Measurements from ENCODE around the gene BCOR.
A peak's percentile ranks its signal among the peaks of the same experiment; 100 is the strongest.

The BCOR gene

DNA sequence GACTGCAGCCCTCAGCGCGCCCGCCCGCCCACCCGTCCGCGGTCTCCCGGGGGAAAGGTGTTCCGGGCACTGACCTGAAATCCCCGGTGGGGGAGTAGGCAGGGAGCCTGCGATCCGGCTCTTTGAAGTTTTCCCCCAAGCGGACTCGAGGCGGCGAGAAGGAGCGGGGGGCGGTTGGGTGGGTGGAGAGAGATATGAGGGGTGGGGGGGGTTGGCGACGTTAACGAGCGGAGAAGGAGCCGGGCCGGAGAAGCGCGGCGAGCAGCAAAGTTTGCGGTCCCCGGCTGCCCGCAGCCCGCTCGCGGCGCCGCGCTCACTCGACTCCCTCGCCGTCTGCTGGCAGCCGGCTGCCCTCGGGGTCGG lies 636 bp downstream of the BCOR start:
- DNase-seq: no peak

DNA sequence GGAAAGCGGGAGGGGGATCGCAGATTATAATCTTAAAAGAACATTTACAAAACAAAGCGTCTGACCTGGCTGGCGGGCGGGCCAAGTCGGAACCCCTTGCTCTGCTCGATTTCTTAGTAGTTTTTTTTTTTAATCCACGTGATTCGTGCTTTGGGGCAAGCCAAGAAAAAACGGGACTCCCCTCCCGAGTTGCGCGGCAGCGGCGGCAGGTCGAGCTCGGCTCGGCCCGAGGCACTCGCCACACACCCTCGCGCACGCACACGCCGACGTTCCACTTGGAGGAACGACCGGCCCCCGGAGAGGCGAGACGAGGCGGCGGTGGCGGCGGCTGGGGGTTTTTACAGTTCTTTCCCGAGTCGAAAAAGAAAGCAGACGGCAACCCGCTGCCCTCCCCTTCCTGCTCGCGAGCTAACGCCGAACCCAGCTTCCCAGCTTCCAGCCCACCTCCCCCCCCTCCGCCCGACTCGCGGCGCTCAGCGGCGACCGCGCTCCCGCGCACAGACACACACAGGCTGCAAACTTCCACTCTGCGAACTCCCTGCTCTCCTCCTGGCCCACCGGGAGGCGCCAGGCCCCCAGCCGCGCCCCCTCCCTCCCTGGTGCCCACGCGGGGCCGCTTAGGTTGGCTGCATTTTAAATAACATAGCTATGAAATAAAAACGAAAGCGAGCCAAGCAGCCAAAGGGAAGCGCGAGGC lies 1.2 kb downstream of the BCOR start:
- DNase-seq: no peak

DNA sequence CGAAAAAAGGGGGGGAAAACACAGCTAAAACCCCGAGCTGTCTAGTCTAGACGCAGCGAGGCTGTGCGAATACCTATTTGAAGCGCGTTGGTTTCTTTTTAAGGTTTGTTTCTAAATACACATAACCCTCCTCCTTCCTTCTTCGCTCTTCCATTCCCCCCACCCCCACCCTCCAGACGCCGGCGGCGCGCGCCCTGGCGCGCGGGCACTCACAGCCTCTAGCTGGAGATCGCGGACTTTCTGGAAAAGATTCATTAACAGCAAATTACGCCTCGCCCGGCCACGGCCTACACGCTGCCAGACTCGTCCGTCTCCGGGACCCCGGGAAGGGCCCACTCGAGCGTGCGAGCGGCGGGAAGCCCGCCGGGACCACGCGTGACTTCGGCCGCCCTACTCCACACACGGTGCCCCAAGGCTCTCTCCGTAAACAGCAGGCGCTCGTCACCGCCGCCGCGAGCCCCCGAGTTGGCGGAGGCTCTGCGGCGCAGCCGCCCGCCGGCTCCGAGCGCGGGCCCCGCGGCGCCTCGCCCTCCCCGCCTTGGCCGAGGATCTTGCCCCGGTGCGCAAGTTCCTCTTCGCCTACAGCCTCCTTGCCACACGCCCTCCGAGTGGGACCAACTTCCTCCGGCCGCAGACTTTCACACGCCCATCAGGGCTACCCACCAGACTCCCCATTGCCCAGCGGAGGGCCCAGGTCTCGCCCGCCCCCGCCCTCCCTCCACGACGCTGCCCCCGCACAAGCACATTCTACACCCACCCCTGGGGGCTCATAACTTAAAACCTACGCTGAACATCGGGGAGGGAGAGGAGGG lies 2.0 kb downstream of the BCOR start:
- DNase-seq: no peak

DNA sequence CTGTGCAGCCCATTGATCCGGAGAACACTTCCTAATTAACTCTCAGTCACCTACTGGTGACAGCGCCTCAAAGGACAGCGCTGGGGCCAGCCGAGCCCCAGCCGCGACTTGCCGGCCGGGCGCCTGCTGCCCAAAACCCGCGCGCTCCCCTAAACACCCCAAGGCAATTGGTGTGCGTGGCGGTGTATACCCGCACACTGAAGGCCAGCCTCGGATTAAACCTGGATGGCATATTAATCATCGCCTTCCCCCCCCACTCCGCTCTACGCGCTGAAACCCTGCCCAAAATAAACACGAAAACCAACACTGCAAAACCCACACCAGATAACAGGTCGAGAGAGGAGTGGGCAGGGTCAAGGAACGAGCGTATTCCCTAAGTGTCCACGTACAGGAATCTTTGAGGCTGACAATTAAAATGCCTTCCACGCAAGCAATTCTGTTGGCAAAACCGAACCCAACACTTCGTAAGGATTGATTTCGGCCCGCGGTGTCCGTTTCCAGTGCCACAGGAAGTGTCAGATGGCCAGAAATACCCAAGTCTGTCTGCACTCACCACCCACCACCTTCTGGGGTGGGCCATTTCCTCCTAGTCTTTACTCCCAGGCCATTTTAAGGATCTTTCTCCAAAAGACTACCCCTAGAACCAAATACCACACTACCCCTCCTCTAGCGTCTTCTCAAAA lies 2.7 kb downstream of the BCOR start:
- DNase-seq: no peak

DNA sequence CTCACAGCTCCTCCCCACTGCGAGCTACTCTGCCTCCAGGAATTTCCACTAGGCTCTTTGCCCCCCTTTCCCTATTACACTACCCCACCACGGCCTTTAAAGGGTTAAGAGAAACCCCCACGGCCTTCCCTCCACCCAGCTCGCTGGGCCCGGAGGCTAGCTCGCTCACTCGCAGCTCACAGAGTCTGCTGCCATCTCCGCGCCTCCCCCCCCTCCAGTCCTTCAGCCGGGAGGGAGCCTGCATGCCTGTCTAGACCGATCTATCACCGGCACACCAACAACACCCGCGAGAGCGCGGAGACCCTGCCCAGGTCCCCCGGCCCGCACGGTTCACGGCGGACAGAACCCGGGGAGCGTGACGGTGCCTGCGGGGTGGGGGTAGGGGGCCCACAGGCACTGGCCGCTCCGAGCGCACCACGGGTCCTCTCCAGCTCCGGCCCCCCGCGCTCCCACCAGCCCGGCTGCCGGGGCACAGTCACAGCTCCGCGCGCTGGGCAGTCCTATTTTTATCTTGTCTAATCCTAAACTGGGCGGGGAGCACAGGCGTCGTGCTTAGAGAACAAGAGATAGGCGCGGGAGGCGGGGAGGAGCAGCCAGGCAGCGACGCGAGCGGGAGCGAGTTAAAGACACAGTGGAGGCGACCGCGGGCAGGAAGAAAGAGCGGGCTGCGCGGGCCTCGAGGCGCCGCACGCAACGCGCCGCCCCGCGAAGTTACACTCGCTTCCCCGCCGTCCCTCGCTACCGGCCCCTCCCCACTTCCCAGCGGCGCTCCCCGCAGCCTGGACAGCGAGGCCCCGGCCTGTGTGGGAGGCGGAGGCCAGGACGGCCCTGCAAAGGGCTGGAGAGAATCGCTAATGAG lies 3.5 kb downstream of the BCOR start:
- DNase-seq: no peak

DNA sequence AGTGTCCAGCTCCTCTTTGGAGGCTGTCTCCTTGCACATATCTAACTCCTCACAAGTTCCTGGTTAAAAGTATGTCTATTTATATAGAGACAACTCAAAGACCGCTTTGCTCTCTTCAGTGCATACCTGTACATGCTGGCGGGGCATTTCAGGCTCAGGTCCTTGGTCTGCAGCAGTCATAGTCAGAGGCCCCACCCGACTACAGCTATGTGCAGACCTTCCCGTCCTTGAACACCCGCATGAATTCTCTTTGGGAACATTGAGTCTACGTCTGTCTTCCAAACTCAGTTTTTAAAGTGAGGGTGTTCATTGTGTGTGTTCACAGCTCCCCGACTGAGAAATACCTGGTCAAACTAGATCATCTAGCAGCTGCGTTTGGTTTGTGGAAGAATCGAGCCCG lies 4.2 kb downstream of the BCOR start:
- DNase-seq: no peak

DNA sequence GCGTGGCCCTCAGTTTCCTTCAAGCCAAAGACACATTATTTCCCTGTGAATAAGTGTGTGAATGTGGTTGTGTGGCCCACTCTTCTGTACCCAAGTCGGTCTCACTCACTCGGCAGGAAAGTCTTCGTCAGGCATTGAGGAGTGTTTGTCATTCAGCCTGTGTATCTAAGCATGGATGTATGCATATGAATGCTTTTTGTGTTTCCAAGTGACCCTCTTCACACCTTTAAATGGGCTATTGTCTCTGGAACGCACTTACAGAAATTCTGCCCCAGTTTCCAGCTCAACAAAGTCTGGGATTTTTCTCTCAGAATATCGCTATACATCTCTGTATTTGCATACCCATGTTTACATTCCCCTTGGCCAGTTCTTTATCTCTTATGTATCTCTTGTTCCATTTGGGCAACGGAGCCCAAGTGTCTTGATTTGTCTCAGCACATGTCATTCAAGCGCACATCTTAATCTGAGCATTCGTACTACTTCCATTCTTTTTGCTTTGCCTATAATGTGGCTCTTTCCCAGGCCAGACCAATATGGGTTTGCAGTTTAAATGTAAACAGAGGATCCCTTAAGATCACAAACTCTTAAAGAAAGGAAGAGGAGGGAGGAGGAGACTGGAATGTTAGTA lies 4.8 kb downstream of the BCOR start:
- no peak for DNase-seq

DNA sequence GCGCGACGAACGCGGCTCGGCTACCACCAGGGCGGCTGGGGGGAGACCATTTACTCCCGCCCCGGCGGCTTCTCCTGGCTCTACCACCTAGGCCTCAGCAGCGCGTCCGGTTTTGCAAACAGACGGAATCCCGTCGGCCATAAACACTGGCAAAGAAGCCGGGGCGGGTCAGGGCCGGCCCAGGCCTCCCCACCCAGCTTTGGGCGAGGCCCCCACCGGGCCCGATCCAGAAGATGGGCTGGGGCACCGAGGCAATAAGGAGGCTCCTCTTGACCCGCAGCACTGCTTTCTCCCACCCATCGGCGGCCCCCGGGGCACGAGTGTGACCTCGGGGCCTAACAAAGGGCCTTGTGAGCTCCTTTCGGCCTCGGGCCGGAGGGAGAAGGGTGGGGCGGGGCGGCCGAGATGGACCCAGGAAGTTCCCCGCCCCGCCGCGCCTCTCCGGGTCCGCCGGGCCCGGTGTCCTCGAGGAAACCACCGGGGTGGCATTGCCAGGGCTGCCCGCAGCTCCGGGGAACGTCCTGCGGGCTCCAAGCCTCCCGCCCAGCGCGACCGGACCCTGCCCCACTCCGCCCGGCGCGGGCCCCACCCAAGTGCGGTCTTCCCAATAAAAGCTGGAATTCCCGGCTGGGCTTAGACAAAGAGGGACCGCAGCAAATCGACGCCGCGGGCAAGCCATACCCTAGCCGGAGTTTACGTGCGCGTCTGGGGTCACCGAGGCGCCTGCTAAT lies 5.9 kb downstream of the BCOR start:
- DNase-seq: no peak

DNA sequence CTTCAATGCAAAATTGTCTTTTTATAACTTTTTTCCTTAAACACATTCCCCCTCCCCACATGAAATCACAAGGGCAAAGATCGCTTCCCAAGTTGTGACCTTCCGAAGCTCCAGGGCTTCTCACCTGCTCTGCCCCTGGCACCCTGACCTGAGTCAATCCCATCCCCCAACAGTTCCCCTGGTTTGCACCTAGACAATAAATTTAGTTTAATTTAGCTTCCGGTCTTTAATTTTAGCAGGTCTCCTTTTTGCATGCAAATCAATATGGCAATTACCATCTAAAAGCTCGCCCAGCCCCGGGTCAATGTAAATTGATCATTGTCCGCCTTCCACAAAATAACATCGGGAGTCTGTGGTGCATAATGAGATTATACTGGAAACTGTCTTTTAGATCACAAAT lies 6.8 kb downstream of the BCOR start:
- no peak for DNase-seq

DNA sequence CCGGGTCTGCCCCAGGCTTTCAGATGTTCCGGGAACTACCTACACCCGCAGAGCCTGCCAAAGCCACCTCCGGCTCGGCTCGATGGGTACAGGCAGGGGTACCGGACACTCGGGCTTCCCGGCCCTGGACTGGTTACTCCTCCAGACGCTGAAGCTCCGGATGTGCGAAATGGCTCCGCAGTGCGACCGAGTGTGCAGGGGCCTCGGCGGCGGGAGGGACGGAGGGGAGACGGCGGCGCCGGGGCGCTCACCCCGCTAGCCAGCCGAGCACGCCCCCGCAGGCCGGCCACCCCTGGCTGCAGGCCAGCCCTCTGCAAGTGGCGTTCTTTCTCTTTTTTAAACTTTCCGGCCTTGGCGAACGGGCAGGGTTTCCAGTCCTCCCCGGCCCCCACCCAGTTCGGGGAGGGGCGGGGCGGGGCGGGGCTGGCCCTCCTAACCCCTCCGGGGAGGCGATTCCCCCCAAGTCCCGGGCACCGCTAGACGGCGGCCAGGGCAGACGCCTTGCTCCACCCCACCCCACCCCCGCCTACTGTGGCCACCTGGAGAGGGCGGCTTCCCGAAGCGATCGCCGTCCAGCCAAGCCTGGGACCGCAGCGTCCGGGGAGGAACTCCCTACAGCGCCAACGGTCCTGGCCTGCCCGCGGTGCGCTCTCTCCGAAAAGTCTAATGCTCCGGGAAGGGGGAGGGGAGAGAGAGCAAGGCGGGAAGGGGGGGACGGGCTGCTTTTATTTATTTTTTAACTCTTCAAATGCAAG lies 7.5 kb downstream of the BCOR start:
- DNase-seq: no peak

DNA sequence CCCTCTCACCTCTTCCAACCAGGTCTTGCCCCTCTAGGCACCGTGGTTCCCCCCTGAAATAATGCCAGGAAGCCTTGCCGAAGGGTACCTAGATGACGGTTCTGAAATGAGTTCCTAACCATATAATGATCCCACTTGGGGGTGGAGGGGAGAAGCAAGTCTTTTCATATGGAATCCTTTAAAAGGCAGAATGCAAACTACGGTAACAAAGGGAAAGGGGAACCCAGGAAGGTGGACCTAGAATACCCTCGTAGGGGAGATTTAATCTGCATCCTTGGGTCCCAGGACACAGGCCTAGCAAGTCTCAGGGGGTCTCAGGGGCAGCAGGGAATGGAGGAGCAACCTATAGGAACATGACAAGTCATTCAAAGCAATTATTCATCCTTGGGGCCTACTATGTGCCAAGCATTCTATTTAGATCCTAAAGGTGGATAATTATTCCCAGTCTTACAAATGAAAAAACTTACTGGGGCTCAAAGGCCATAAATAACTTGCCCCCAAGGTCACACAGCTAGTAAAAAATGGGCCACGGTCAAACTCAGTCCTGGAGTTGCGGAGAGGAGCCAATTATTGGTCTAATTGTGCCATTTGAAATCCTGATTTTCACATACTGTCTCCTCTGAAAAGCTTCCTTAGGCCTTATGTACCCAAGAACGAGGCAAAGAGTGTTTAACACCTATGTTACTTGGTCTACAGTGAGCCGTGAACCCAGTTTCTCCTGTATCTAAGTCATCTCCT lies 8.8 kb downstream of the BCOR start:
- no peak for DNase-seq

DNA sequence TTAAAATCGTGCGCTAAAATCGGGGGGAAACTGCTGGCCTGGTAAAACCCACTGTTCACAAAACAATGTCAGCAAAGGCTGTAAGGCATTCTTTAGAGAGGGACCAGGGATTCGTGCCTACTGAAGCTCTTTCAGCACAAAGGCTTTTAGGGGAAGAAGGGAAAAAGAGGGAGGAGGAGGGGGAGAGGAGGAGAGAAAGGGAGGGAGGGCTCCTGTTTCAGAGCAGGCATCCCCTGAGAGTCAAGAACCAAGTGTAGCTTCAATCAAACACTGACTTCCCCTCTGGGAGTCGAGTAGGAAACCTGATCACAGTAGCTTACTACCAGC lies 9.5 kb downstream of the BCOR start:
- no peak for DNase-seq

DNA sequence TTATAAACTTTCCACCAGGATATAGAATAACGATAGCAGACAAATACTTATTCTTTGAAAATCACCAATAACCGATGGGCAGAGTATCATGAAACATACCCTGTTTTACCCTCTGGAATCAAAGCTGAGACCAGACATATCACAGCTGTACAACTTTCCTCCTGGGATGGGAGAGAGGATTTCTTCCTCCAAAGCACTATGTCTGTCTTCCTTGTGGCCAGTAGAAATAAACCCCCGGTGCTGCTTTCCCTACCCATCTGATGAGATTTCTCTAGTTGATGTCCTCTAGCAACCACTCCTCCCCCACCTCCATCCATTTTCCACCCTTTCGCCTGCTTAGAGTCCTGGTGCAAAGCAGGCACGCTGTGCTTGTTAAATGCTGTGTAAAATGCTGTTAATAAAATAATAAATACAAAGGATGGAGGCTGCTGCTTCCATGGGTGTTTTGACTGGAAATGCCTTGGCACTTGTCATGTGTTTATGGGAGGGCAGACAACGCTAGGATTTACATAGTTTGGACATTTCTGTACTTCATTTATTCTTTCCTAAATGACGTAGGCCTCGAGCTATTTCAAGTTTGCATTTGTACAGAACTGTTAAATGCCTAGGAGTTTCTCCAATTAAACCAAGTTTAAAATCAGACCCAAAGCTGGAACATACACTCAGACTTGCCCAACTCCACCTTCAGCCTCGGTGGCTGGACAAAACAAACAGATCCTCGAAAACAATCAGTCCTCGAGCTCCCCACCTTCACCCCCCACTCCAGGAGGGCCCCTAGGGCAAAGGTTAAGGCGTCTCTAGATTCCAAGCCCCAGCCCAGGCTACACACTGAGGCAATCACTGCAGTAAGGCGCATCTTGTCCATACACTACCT lies 10.1 kb downstream of the BCOR start:
- DNase-seq: no peak

DNA sequence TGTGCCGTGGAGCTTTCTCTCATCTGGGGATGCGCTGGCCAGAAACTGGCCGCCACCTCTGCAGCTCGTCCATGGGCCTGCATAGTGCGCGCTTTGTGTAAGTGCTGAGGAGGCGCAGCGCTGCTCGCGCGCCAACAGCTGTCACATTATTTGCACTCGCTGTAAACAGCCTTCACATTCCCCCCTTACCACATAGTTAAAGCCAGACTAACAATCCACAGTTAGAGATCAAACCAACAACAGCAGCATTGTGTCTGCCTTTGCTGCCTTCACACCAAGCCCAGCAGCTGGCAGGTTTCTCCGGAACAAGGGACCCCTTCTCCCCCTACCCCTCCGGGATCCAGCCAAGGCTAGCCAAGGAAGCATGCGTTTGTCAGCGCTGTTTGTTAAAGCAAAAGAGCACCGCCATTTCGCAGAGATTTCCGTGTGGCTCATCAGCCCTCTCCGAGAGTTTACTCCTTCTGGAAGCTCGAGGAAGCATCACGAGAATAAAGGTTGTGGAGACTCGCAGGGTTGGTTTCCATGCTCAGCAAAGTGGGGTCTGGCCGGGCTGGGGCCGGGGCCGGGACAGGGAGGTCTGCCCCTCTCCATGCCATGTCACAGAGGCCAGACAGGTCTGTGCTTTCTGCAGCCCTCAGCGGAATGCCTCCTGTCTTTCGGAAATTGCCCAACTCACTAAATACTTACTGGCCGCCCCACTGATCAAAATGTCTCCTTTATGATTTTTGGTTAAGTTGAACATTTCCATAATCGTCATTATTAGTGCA lies 11.0 kb downstream of the BCOR start:
- DNase-seq: peak; percentile 32

DNA sequence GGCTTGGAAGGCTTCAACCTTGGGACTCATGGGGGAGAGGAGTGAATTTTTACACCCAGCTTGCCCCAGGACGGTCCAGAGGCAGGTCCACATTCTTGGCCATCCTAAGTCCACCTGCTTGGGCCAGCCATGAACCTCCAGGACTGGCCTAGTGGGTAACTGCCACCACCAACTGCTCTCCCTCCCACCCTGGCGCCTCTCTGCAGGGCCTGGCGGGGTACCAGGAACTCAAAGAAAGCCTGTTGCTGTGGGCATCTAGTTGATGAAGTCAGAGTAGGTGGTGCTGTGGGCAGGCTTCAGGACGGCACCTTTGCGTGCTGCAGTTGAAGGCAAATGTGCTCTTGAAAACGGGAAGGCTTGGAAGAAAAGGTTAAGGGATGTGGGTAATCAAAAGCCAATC lies 12.0 kb downstream of the BCOR start:
- DNase-seq: no peak

DNA sequence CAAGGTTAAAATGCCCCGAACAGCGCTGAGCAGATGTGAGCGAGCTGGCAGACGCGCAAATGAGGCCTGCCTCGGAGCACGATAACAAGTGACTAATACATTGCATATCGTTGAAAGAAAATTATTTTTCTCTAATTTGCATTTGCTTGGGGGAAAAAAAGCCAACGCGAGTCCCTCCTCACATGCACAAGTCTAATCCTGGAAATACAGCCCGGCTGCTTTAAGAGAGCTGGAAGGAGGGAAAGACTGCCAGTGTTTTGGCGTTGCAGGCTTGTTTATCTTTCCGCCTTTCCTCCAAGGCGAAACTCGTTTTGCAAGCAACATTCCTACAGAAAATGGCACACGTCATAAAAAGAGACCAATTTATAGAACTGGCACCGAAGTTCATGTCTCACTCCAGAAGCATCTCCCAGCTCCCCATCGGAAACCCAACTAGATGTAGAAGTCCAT lies 12.6 kb downstream of the BCOR start:
- DNase-seq: no peak

DNA sequence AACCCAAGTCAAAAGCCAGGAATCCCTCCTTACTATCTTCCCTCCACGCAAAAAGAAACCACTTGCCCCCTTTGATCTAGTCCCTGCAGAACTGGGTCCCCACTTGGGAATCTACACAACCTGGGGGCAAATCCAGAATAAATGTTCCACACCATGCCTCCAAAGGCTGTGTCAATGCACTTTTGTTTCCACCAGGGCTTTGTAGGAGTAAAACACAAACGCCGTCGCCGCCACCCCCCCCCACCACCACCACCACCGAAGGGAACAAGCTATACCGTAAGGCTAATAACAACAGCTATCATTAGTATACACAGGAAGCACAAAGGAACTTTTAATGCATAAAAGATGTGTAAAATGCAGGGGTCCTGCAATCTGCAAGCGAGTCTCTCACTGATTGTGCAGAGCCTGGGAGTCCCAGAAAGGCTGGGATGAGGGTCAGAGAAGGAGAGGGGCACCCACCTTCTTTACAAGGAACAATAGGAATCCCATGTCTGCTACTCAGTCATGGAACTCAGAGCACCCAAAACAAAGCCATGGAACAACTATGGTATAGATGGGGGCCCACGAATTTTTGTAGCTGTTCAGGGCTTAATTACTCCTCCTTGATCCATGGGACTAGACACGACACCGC lies 13.2 kb downstream of the BCOR start:
- DNase-seq: no peak

DNA sequence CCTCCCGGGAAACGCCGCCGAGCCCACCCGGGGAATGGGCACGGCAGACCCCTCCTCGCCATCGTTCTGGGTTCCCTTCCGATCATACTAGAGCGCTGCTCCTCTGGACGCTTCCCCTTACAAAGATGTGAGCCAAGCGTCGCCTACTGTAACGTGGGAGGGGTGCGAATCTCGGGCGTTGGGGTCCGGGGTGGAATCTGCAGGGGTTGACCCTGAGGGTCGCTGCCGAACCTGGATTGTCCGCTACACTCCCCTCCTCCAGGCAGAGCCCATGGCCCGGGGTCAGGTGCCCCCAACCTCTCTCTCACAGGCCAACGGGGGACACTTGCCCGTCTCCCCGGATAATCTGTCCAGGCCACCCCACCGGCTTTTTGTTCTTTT lies 13.8 kb downstream of the BCOR start:
- no peak for DNase-seq

Measured in DMS153 (cell line).